ENCODE measurements around the gene SDK2.

Gene SDK2

DNA sequence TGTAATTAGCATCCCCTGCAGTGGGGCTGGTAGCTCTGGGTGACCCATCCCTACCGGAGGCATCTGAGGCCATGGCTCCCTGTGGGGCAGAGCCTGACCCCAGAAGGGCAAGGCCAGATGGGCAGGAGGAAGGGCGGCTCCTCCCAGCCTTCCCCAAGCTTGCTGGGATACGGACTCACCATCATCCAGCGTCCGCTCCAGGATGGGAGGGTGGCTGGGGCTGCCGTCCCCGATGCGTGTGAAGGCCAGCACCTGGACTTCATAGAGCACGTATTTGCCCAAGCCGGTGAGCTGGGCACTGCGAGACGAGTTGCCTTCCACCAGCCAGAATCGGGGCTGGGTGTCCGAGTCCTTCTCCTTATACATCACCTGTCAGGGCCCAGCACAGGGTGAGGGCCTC is 250.9 kb downstream of the SDK2 start:
- no peaks in the 10 kb centered on the region for H3K9me3 ChIP-seq (replicated peaks; ENCODE audit: insufficient read depth, low read length)
- H3K9me2 ChIP-seq (replicated peaks; ENCODE audit: insufficient read depth, low read length): no peaks in the 10 kb centered on the region
- TF ChIP-seq EZH2phosphoT487 (IDR thresholded peaks at IDR 0.05; ENCODE audit: low read length) (no peak), EZH2 (optimal IDR thresholded peaks at IDR 0.05; ENCODE audit: low read depth, low read length) (no peak), CTCF (IDR thresholded peaks at IDR 0.05; ENCODE audit: low read length) (no peak)
- no peaks in the 10 kb centered on the region for H4K20me1 ChIP-seq (ENCODE audit: insufficient read depth, low read length)
- peaks cover 61% of the 10 kb centered on the region for H3K27me3 ChIP-seq (replicated peaks; ENCODE audit: insufficient read depth, low read length)
- no peaks in the 10 kb centered on the region for H3K4me1 ChIP-seq (ENCODE audit: low read length)
- H3K9ac ChIP-seq (ENCODE audit: low read length): no peak overlapping the region
- H3K36me3 ChIP-seq (replicated peaks; ENCODE audit: insufficient read depth, low read length): no peaks in the 10 kb centered on the region
- H3K4me2 ChIP-seq (ENCODE audit: low read depth, low read length): no peak overlapping the region
- H3F3A ChIP-seq (ENCODE audit: insufficient read depth, low read length): no peaks in the 10 kb centered on the region
- H2AFZ ChIP-seq (ENCODE audit: low read length): no peak overlapping the region
- no peak overlapping the region for H3K4me3 ChIP-seq (ENCODE audit: low read length)
- H3K27ac ChIP-seq (ENCODE audit: low read length): no peak overlapping the region
- no peaks in the 10 kb centered on the region for H3K79me2 ChIP-seq (ENCODE audit: low read length)
- no peak for DNase-seq

- Histone ChIP-seq H3K4me3 (ENCODE audit: low read length) (no peak overlapping the region), H3K4me2 (ENCODE audit: low read depth, low read length) (no peak overlapping the region), H2AFZ (ENCODE audit: low read length) (no peak overlapping the region), H3K79me2 (ENCODE audit: low read length) (no peaks in the 10 kb centered on the region), H3K4me1 (ENCODE audit: low read length) (no peaks in the 10 kb centered on the region), H3K9me3 (replicated peaks; ENCODE audit: insufficient read depth, low read length) (no peaks in the 10 kb centered on the region), H3K36me3 (replicated peaks; ENCODE audit: insufficient read depth, low read length) (no peaks in the 10 kb centered on the region), H3K27ac (ENCODE audit: low read length) (no peak overlapping the region), H3K27me3 (replicated peaks; ENCODE audit: insufficient read depth, low read length) (peaks cover 61% of the 10 kb centered on the region), H3K9me2 (replicated peaks; ENCODE audit: insufficient read depth, low read length) (no peaks in the 10 kb centered on the region), H3F3A (ENCODE audit: insufficient read depth, low read length) (no peaks in the 10 kb centered on the region), H4K20me1 (ENCODE audit: insufficient read depth, low read length) (no peaks in the 10 kb centered on the region), H3K9ac (ENCODE audit: low read length) (no peak overlapping the region)
- no peak for DNase-seq
- TF ChIP-seq EZH2phosphoT487 (IDR thresholded peaks at IDR 0.05; ENCODE audit: low read length) (no peak), EZH2 (optimal IDR thresholded peaks at IDR 0.05; ENCODE audit: low read depth, low read length) (no peak), CTCF (IDR thresholded peaks at IDR 0.05; ENCODE audit: low read length) (no peak)
Observed at GRCh38 chr17:73391331-73392265, 252.6 kb downstream of the SDK2 start.

DNA sequence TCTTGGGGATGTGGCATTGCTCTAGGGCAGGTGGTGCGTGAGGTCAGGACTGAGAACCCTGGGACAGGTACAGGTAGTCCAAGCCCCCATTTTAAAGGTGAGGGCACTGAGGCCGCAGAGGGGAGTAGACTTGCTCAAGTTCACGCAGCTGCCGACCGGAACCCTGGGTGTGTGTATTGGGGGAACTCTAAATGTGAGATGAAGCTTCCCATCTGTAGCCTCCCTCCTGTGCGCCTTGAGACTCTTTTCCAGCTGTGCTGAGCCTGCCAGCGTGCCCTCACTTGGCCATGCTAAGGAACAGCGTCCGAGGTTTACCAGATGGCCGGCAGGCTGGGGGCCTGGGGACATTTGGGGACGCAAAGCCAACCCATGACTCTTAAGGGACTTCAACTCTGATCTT is 253.4 kb downstream of the SDK2 start:
- TF ChIP-seq EZH2 (optimal IDR thresholded peaks at IDR 0.05; ENCODE audit: low read depth, low read length) (no peak), EZH2phosphoT487 (IDR thresholded peaks at IDR 0.05; ENCODE audit: low read length) (no peak), CTCF (IDR thresholded peaks at IDR 0.05; ENCODE audit: low read length) (no peak)
- Histone ChIP-seq H3K9me2 (replicated peaks; ENCODE audit: insufficient read depth, low read length) (no peaks in the 10 kb centered on the region), H3F3A (ENCODE audit: insufficient read depth, low read length) (no peaks in the 10 kb centered on the region), H2AFZ (ENCODE audit: low read length) (no peak overlapping the region), H3K27ac (ENCODE audit: low read length) (no peak overlapping the region), H3K9ac (ENCODE audit: low read length) (no peak overlapping the region), H4K20me1 (ENCODE audit: insufficient read depth, low read length) (no peaks in the 10 kb centered on the region), H3K36me3 (replicated peaks; ENCODE audit: insufficient read depth, low read length) (no peaks in the 10 kb centered on the region), H3K9me3 (replicated peaks; ENCODE audit: insufficient read depth, low read length) (no peaks in the 10 kb centered on the region), H3K79me2 (ENCODE audit: low read length) (no peaks in the 10 kb centered on the region), H3K4me1 (ENCODE audit: low read length) (no peaks in the 10 kb centered on the region), H3K27me3 (replicated peaks; ENCODE audit: insufficient read depth, low read length) (peaks cover 64% of the 10 kb centered on the region), H3K4me2 (ENCODE audit: low read depth, low read length) (no peak overlapping the region), H3K4me3 (ENCODE audit: low read length) (no peak overlapping the region)
- DNase-seq: no peak

Measured in MM.1S (cell line).